Activated naive CD4-positive, alpha-beta T cell (primary cell): Measurements from ENCODE around the gene SORL1.

Experiments used
- DNase-seq, 4 experiments: peaks; one replicate each; lab custom pipeline; 2025; lab: John Stamatoyannopoulos, UW

SORL1 gene

DNA sequence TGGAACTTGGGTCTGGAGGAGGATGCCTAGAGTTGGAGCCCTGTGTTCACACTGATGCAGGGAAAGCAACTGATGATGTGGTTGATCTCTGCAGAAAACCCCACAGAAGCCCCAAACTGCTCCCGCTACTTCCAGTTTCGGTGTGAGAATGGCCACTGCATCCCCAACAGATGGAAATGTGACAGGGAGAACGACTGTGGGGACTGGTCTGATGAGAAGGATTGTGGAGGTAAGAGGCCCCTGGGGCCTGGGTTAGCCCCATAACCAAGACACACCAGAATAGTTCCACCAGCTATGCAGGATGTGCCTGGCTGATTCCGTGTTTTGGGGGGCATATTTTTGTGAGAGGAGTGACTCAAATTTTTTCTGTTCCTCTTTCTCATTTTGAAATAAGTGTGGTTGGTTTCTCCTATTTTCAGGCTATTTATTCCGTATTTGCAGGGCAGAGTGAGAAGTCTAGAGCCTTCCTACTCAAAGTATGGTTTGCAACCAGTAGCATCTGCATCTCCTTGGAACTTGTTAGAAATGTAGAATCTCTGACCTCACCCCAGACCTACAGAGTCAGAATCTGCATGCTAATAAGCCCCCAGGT is 137.9 kb downstream of the SORL1 start:
- DNase-seq = no peak

DNA sequence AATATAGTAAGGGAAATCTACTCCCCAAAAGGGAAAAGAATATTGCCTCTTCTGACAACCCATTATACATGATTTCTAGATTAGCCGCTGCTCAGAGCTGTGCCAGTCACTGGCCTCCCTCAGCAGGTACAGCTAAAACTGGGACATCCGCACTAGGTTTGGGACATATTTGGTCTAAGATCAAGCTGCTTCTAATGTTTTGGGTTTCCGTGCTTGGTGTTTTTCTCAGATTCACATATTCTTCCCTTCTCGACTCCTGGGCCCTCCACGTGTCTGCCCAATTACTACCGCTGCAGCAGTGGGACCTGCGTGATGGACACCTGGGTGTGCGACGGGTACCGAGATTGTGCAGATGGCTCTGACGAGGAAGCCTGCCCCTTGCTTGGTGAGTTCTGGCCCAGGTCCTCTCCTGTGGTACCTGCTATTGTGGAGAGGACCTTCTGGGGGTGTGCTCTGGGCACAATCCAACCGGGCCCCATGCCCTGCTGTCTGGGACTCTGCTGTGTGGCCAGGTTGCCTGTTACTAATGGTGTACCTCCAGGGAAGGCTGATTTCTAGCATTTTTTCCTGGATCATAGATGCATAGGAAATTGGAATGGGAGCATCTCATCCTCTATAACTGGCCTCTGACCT is 138.8 kb downstream of the SORL1 start:
- no peak for DNase-seq

GRCh38 chr11:121591405-121592033 is 139.4 kb downstream of the SORL1 start:
- peak; percentile 16 to 49 (median 25) for DNase-seq

- DNase-seq = no peak
Observed at GRCh38 chr11:121592708-121593107, 140.6 kb downstream of the SORL1 start.

DNA sequence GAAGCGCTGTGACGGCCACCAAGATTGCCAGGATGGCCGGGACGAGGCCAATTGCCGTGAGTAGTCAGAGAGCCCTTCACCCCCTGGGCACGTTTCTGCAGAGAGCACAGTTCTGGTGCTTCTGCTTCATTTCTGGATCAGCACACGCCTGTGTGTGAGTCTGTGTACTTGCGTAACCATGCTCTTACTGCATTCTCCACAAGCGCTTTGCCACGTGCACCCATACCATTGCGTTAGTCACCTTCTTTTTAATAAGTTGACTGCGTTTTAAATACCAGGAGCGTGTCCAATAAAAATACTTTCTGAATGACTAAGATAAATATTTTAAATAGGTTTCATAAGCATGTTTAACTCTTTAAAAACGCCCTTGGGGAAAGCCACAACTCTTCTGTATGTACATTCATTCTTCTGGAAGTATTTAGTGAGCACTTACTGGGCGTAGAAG is 143.6 kb downstream of the SORL1 start:
- no peak for DNase-seq

GRCh38 chr11:121596195-121597155 is 144.4 kb downstream of the SORL1 start:
- DNase-seq = no peak

GRCh38 chr11:121603316-121603715 is 151.2 kb downstream of the SORL1 start:
- no peak for DNase-seq

DNA sequence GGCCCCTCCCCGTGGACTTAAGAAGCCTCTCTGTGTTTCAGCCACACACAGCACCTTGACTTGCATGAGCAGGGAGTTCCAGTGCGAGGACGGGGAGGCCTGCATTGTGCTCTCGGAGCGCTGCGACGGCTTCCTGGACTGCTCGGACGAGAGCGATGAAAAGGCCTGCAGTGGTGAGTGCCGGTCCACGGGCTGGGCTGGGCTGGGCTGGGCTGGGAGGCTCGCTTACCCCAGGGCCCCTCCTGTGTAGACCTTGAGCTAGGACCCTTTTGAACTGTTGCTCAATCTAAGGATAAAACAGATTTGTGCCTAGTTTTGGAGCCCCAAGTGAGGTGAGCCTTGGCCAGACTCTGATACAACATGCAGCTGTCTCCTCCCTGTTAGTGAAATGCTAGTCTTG is 152.0 kb downstream of the SORL1 start:
- no peak for DNase-seq

GRCh38 chr11:121606354-121606753 is 154.2 kb downstream of the SORL1 start:
- DNase-seq = no peak

DNA sequence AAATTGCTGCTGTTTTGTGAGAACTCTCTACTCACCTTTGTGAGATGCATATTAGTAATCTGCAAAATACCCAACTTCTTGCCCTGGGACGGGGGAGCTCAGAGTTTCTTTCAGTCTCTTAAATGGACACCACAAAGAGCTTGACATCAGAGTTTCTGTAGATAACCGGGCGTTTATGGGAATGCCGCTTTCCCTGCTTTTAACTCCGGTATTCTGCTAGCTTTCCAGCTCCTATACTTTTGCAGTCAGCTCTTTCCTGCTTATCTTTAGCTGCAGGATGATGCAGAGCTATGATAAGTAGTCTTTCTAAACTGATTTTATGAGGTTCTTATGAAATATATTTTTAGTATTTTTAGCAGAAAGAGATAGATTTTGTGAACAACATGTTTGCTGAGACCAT is 155.2 kb downstream of the SORL1 start:
- no peak for DNase-seq

DNA sequence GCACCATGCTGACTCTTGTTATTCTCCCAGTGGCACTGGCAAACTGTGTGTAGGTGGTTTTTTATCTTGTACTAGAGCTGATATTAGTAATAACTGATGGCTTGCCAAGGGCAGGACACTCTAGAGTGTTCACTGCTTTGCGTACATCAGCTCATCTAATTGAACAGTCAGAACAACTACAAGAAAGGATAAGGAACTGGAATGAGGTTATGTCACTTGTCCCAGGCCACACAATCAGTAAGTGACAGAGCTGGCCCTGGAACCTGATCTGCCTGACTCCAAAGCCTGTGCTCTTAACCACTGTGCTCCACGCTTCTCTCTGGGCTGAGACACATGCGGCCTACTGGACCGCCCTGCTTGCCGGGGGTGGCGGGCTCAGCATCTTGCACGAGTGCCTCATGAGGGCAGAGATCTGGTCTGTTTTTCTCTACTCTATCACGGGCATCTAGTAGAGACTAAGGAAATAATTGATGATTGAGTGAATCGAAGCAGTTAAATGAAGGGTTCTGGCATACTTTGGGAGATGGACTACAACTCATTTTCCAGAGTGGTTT is 156.5 kb downstream of the SORL1 start:
- DNase-seq = no peak

DNA sequence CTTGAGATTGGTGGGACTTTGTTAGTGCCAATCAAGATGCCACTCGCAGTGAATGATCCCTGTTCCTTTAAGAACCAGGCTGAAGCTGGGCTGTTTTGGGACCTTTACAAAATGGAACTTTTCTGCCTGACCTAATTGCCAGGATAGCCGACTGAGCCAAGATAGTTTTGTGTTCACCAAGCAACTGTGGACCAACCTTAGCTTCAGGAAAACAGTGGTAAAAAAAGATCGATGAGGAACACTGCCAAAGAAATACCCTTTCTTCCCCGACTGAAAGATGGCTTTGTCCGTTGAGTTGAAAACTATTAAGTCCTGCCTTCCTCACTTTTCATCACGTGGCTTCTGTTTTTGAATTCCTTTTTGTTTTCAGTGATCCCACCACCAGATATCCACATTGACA is 158.6 kb downstream of the SORL1 start:
- no peak for DNase-seq

GRCh38 chr11:121611242-121611641 is 159.1 kb downstream of the SORL1 start:
- DNase-seq = no peak

DNA sequence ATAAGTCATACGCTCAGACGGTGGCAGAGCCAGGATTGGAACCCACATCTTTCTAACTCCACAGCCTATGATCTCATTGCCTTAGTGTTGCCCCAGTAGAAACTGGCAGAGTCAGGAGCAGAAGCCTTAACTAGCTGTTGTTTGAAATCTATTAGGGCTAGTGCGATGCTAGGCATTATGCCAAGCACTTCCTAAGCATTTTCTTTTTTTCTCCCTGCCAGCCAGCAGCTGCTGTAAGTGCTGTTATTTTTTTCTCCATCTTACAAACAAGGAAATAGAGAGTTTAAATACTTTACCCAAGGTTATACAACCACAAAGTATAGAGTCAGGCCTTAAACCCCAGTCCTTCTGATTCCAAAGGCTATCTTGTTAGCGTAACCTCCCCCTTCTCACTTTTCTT is 161.6 kb downstream of the SORL1 start:
- DNase-seq = no peak

DNA sequence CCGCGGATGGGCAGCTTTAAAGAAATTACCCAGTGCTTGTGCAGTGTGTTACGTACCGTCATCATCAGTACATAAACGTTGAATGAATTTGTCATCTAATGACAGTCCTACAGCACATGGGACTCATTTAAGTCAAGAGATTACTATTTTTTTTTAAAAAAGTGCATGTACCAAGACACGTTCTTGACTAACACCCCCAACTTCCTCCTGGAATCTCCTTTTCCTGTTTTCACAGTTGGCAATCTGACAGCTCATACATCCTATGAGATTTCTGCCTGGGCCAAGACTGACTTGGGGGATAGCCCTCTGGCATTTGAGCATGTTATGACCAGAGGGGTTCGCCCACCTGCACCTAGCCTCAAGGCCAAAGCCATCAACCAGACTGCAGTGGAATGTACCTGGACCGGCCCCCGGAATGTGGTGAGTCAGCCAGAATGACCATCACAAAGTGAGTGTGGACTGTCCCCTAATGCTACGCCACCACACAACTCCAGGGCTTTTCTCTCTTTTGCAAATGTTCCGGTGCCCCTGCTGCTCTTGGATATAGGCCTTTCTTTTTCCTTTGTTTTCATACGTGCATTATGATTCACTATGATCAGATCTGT is 162.6 kb downstream of the SORL1 start:
- no peak for DNase-seq

GRCh38 chr11:121615501-121615900 is 163.4 kb downstream of the SORL1 start:
- DNase-seq = no peak

GRCh38 chr11:121618516-121618915 is 166.4 kb downstream of the SORL1 start:
- DNase-seq = no peak

- DNase-seq = no peak
Observed at GRCh38 chr11:121625777-121626506, 173.8 kb downstream of the SORL1 start.

DNA sequence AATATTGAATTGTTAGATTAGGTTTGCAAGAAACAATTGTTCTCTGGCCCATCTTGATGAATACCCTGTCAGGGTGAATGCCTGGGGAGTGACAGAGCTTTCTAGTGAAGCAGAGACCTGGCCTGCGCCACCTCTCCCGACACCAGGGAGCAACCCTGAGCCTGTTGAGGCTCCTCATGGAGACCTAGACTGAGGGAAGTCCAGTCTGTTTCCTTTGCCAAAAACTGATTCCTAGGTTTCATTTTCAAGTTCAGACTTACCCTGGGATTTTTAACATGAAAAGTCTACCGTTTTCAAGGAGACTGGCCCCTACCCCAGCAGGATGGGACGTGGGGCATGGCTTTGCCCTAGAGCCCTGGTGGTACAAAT is 174.4 kb downstream of the SORL1 start:
- DNase-seq = no peak

DNA sequence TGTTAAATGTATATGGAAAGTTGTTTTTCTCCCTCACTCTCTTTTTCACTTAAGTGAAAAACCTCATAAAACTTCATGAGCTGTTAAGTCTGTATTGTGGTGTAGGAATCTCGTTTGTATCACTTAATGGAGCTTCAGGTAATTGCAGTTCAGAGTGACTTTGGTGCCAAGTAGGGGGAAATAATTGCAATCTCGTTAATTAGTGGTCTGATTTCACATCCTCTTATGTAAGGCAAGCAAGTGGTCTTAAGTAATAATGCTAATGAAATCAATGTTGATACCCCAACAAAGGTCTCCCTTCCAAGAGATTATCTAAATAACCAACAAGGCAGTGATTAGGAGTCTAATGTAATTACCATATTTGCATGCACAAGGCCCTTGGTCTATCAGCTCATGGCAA is 174.9 kb downstream of the SORL1 start:
- DNase-seq = no peak

DNA sequence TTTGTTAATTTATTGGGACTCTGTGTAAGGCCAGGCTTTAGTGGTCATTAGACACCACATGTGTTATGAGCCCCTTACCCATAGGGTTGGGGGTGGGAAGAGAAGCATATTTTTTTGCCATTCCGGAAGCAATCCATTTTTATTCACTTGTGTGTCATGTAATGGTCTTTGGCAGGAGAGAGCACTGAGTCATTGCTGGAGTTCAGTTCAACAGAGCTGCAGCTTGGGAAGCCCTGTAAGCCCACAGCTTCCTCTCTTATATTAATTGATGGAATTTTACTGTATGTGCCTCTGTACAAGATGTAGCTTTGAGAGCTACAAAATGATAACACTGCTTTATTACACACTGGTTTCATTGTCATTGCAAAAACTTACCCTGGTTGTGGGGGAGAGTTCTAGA is 177.9 kb downstream of the SORL1 start:
- no peak for DNase-seq
